Measurements from ENCODE around the gene EYS.

EYS gene

GRCh38 chr6:64811119-64811518, 895.9 kb downstream of the EYS start:
- H3K36me3 ChIP-seq (ENCODE audit: control insufficient read depth in 1 of 2, insufficient read depth in 2 of 2, low read depth in 1 of 2, low read length in 2 of 2) = no peaks in the 10 kb centered on the region
- no peak overlapping the region for H3K4me2 ChIP-seq (ENCODE audit: low read length, poor library complexity, severe bottlenecking)

GRCh38 chr6:64807785-64808184, 899.2 kb downstream of the EYS start:
- Histone ChIP-seq H3K4ac (ENCODE audit: low read depth in 1 of 2, low read length in 2 of 2) (no peak overlapping the region), H3K4me2 (ENCODE audit: low read length, poor library complexity, severe bottlenecking) (no peak overlapping the region), H3K9ac (ENCODE audit: low read length) (no peak overlapping the region), H2AFZ (ENCODE audit: low read depth, low read length) (no peak overlapping the region), H3K36me3 (ENCODE audit: control insufficient read depth in 1 of 2, insufficient read depth in 2 of 2, low read depth in 1 of 2, low read length in 2 of 2) (no peaks in the 10 kb centered on the region), H3K14ac (ENCODE audit: low read length in 2 of 2) (no peak overlapping the region), H3K4me3 (ENCODE audit: insufficient read depth in 1 of 2, low read depth in 1 of 2, low read length in 2 of 2) (no peak overlapping the region), H3K79me1 (replicated peaks; ENCODE audit: low read length, poor library complexity, severe bottlenecking) (no peaks in the 10 kb centered on the region), H3K27me3 (ENCODE audit: control insufficient read depth in 1 of 2, insufficient read depth in 1 of 2, low read length in 2 of 2) (no peaks in the 10 kb centered on the region), H3K4me1 (ENCODE audit: control insufficient read depth, insufficient read depth, low read depth, low read length) (peaks cover 2% of the 10 kb centered on the region), H3K18ac (ENCODE audit: low read depth in 1 of 2, low read length in 2 of 2) (no peak overlapping the region), H2BK5ac (ENCODE audit: low read depth, low read length, poor library complexity, severe bottlenecking) (no peak overlapping the region), H3K23ac (ENCODE audit: low read length in 2 of 2) (no peak overlapping the region), H4K91ac (ENCODE audit: low read length) (no peak overlapping the region), H3K27ac (ENCODE audit: low read length, poor library complexity, severe bottlenecking) (no peak overlapping the region), H2BK12ac (ENCODE audit: low read length in 2 of 2) (no peak overlapping the region), H2BK15ac (ENCODE audit: low read depth, poor library complexity, severe bottlenecking) (no peak overlapping the region), H2AK5ac (ENCODE audit: low read length, severe bottlenecking) (no peak overlapping the region), H3K9me3 (ENCODE audit: control insufficient read depth, low read length) (no peaks in the 10 kb centered on the region), H4K8ac (ENCODE audit: low read length) (no peak overlapping the region), H2BK120ac (ENCODE audit: low read depth, low read length) (no peak overlapping the region)
- 73% methylated on average over 1 of the region's 2 CpGs for WGBS
- no peak for DNase-seq

More at GRCh38 chr6:64811119-64811518, 895.9 kb downstream of the EYS start:
- no peak for DNase-seq
- no peak overlapping the region for H3K14ac ChIP-seq (ENCODE audit: low read length in 2 of 2)
- H3K9me3 ChIP-seq (ENCODE audit: control insufficient read depth, low read length) = no peaks in the 10 kb centered on the region
- no peak overlapping the region for H3K4ac ChIP-seq (ENCODE audit: low read depth in 1 of 2, low read length in 2 of 2)
- no peak overlapping the region for H2BK5ac ChIP-seq (ENCODE audit: low read depth, low read length, poor library complexity, severe bottlenecking)
- no peak overlapping the region for H4K91ac ChIP-seq (ENCODE audit: low read length)
- H2BK15ac ChIP-seq (ENCODE audit: low read depth, poor library complexity, severe bottlenecking) = no peak overlapping the region
- no peak overlapping the region for H3K18ac ChIP-seq (ENCODE audit: low read depth in 1 of 2, low read length in 2 of 2)
- no peak overlapping the region for H3K23ac ChIP-seq (ENCODE audit: low read length in 2 of 2)
- H2BK120ac ChIP-seq (ENCODE audit: low read depth, low read length) = no peak overlapping the region
- WGBS = 86% methylated on average over 1 of the region's 1 CpG
- H3K27ac ChIP-seq (ENCODE audit: low read length, poor library complexity, severe bottlenecking) = no peak overlapping the region
- H3K79me1 ChIP-seq (replicated peaks; ENCODE audit: low read length, poor library complexity, severe bottlenecking) = no peaks in the 10 kb centered on the region
- H2AFZ ChIP-seq (ENCODE audit: low read depth, low read length) = no peak overlapping the region
- H2AK5ac ChIP-seq (ENCODE audit: low read length, severe bottlenecking) = no peak overlapping the region
- no peak overlapping the region for H3K9ac ChIP-seq (ENCODE audit: low read length)
- H4K8ac ChIP-seq (ENCODE audit: low read length) = no peak overlapping the region
- no peaks in the 10 kb centered on the region for H3K4me1 ChIP-seq (ENCODE audit: control insufficient read depth, insufficient read depth, low read depth, low read length)
- H3K27me3 ChIP-seq (ENCODE audit: control insufficient read depth in 1 of 2, insufficient read depth in 1 of 2, low read length in 2 of 2) = no peaks in the 10 kb centered on the region
- no peak overlapping the region for H3K4me3 ChIP-seq (ENCODE audit: insufficient read depth in 1 of 2, low read depth in 1 of 2, low read length in 2 of 2)
- no peak overlapping the region for H2BK12ac ChIP-seq (ENCODE audit: low read length in 2 of 2)

GRCh38 chr6:64803470-64804166, 903.4 kb downstream of the EYS start:
- Histone ChIP-seq H2BK12ac (ENCODE audit: low read length in 2 of 2) (no peak overlapping the region), H2AK5ac (ENCODE audit: low read length, severe bottlenecking) (no peak overlapping the region), H3K14ac (ENCODE audit: low read length in 2 of 2) (peak overlapping the region in 1 of 2 experiments; percentile 79), H3K18ac (ENCODE audit: low read depth in 1 of 2, low read length in 2 of 2) (no peak overlapping the region), H3K9me3 (ENCODE audit: control insufficient read depth, low read length) (no peaks in the 10 kb centered on the region), H4K91ac (ENCODE audit: low read length) (no peak overlapping the region), H2BK15ac (ENCODE audit: low read depth, poor library complexity, severe bottlenecking) (no peak overlapping the region), H3K4ac (ENCODE audit: low read depth in 1 of 2, low read length in 2 of 2) (no peak overlapping the region), H3K23ac (ENCODE audit: low read length in 2 of 2) (no peak overlapping the region), H4K8ac (ENCODE audit: low read length) (no peak overlapping the region), H2BK5ac (ENCODE audit: low read depth, low read length, poor library complexity, severe bottlenecking) (no peak overlapping the region), H3K36me3 (ENCODE audit: control insufficient read depth in 1 of 2, insufficient read depth in 2 of 2, low read depth in 1 of 2, low read length in 2 of 2) (no peaks in the 10 kb centered on the region), H2BK120ac (ENCODE audit: low read depth, low read length) (no peak overlapping the region), H3K27me3 (ENCODE audit: control insufficient read depth in 1 of 2, insufficient read depth in 1 of 2, low read length in 2 of 2) (no peaks in the 10 kb centered on the region), H3K79me1 (replicated peaks; ENCODE audit: low read length, poor library complexity, severe bottlenecking) (no peaks in the 10 kb centered on the region), H3K4me2 (ENCODE audit: low read length, poor library complexity, severe bottlenecking) (no peak overlapping the region), H3K4me3 (ENCODE audit: insufficient read depth in 1 of 2, low read depth in 1 of 2, low read length in 2 of 2) (no peak overlapping the region), H3K4me1 (ENCODE audit: control insufficient read depth, insufficient read depth, low read depth, low read length) (peaks cover 2% of the 10 kb centered on the region), H3K27ac (ENCODE audit: low read length, poor library complexity, severe bottlenecking) (no peak overlapping the region), H2AFZ (ENCODE audit: low read depth, low read length) (peak overlapping the region; percentile 29), H3K9ac (ENCODE audit: low read length) (no peak overlapping the region)
- no peak for DNase-seq
- WGBS = 89% methylated on average over 9 of the region's 9 CpGs

- H3K79me1 ChIP-seq (replicated peaks; ENCODE audit: low read length, poor library complexity, severe bottlenecking) = no peaks in the 10 kb centered on the region
- H3K23ac ChIP-seq (ENCODE audit: low read length in 2 of 2) = no peak overlapping the region
- no peak overlapping the region for H3K9ac ChIP-seq (ENCODE audit: low read length)
- H3K14ac ChIP-seq (ENCODE audit: low read length in 2 of 2) = no peak overlapping the region
- H3K4me3 ChIP-seq (ENCODE audit: insufficient read depth in 1 of 2, low read depth in 1 of 2, low read length in 2 of 2) = no peak overlapping the region
- no peak overlapping the region for H2BK12ac ChIP-seq (ENCODE audit: low read length in 2 of 2)
- no peak for DNase-seq
- no peak overlapping the region for H2BK15ac ChIP-seq (ENCODE audit: low read depth, poor library complexity, severe bottlenecking)
- no peak overlapping the region for H3K27ac ChIP-seq (ENCODE audit: low read length, poor library complexity, severe bottlenecking)
- no peak overlapping the region for H3K4me2 ChIP-seq (ENCODE audit: low read length, poor library complexity, severe bottlenecking)
- no peaks in the 10 kb centered on the region for H3K9me3 ChIP-seq (ENCODE audit: control insufficient read depth, low read length)
- H3K36me3 ChIP-seq (ENCODE audit: control insufficient read depth in 1 of 2, insufficient read depth in 2 of 2, low read depth in 1 of 2, low read length in 2 of 2) = no peaks in the 10 kb centered on the region
- H3K4me1 ChIP-seq (ENCODE audit: control insufficient read depth, insufficient read depth, low read depth, low read length) = no peaks in the 10 kb centered on the region
- no peak overlapping the region for H4K91ac ChIP-seq (ENCODE audit: low read length)
- no peak overlapping the region for H2BK120ac ChIP-seq (ENCODE audit: low read depth, low read length)
- H2AFZ ChIP-seq (ENCODE audit: low read depth, low read length) = no peak overlapping the region
- no peak overlapping the region for H2AK5ac ChIP-seq (ENCODE audit: low read length, severe bottlenecking)
- H4K8ac ChIP-seq (ENCODE audit: low read length) = no peak overlapping the region
- no peak overlapping the region for H3K18ac ChIP-seq (ENCODE audit: low read depth in 1 of 2, low read length in 2 of 2)
- no peak overlapping the region for H3K4ac ChIP-seq (ENCODE audit: low read depth in 1 of 2, low read length in 2 of 2)
- WGBS = 95% methylated on average over 3 of the region's 4 CpGs
- no peak overlapping the region for H2BK5ac ChIP-seq (ENCODE audit: low read depth, low read length, poor library complexity, severe bottlenecking)
- no peaks in the 10 kb centered on the region for H3K27me3 ChIP-seq (ENCODE audit: control insufficient read depth in 1 of 2, insufficient read depth in 1 of 2, low read length in 2 of 2)
Measured at GRCh38 chr6:64792534-64792933, 914.5 kb downstream of the EYS start.

All from mesenchymal stem cell (in vitro differentiated cells and primary cell).